Muscle layer of duodenum (tissue), 2 donors: ENCODE measurements around the gene ASCC3.

Experiments used
- H3K27ac ChIP-seq: one replicate; pipeline ENCODE4 v1.7.0; 2013; ENCODE audit warnings: mild to moderate bottlenecking, low read length
- H3K27me3 ChIP-seq: one replicate; pipeline ENCODE4 v1.7.0; 2013; ENCODE audit warnings: low read depth, mild to moderate bottlenecking, control low read depth, low read length
- H3K36me3 ChIP-seq, 2 donors: one replicate each; pipeline ENCODE4 v1.7.0; 2013; ENCODE audit warnings: low read length in 2 of 2, control low read depth in 1 of 2, mild to moderate bottlenecking in 1 of 2; ENCODE audit not compliant: insufficient read depth in 2 of 2, control insufficient read depth in 1 of 2
- H3K4me1 ChIP-seq, 2 donors: one replicate each; pipeline ENCODE4 v1.7.0; 2013; ENCODE audit warnings: low read length in 2 of 2, mild to moderate bottlenecking in 2 of 2, control low read depth in 1 of 2, moderate library complexity in 1 of 2; ENCODE audit not compliant: insufficient read depth in 2 of 2, control insufficient read depth in 1 of 2
- H3K4me3 ChIP-seq, 2 donors: one replicate each; pipeline ENCODE4 v1.7.0; 2013; ENCODE audit warnings: low read length in 2 of 2, low read depth in 1 of 2, mild to moderate bottlenecking in 1 of 2
- H3K9me3 ChIP-seq, 2 donors: one replicate each; pipeline ENCODE4 v1.7.0; 2013; ENCODE audit warnings: low read length in 2 of 2, control low read depth in 1 of 2, mild to moderate bottlenecking in 1 of 2; ENCODE audit not compliant: control insufficient read depth in 1 of 2
- donor health status: healthy.

ASCC3 gene

GRCh38 chr6:100468016-100468622 is 413.0 kb downstream of the ASCC3 start:
- H3K4me1 ChIP-seq, result peaks cover 0 to 18% of the 10 kb centered on the region in 2 donors
- H3K27ac ChIP-seq, result no peak overlapping the region
- no peaks in the 10 kb centered on the region for H3K9me3 ChIP-seq
- H3K27me3 ChIP-seq, result peaks cover 73% of the 10 kb centered on the region
- H3K4me3 ChIP-seq, result no peak overlapping the region
- no peaks in the 10 kb centered on the region for H3K36me3 ChIP-seq

- no peaks in the 10 kb centered on the region for H3K36me3 ChIP-seq
- peaks cover 0 to 18% of the 10 kb centered on the region in 2 donors for H3K4me1 ChIP-seq
- H3K27me3 ChIP-seq, result peaks cover 80% of the 10 kb centered on the region
- no peak overlapping the region for H3K4me3 ChIP-seq
- H3K9me3 ChIP-seq, result no peaks in the 10 kb centered on the region
- no peak overlapping the region for H3K27ac ChIP-seq
These were observed 413.8 kb downstream of the ASCC3 start for GRCh38 chr6:100467129-100468015.

DNA sequence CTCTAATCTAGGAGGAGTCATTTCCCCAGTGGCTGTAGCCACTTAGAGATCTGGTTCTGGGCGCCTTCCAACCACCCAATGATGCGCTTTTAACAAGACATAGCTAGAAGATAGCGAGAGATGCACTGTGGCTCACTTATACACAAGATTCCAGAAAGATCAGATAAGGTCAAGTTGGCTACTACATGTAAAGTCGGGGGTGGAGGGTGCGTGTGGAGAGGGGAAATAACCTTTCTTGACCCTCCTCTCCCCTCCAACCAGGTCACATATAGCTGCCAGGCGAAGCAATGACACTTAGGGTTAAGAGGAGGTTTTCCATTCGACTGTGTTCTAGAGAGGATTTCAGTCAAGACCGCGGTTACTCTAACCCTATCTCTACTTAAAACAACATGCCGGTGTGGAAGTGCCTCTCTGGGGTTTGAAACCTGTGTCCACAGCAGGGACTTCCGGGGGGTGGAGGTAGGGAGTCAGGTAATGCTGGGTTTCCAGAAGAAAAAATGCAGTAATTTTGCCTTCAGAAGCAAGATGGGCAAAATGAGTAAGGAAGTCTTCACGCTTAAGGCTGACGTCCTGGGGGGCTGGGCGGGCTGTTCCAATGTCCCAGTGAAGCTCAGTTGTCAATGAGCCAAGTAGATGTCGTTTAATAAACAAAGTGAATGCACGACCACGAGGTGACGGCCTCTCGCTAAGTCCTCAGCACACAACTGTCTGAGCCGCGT is 414.6 kb downstream of the ASCC3 start:
- Histone ChIP-seq H3K27me3 (peaks cover 87% of the 10 kb centered on the region), H3K4me3 (no peak overlapping the region), H3K27ac (no peak overlapping the region), H3K9me3 (no peaks in the 10 kb centered on the region), H3K4me1 (peaks cover 0 to 18% of the 10 kb centered on the region in 2 donors), H3K36me3 (no peaks in the 10 kb centered on the region)

DNA sequence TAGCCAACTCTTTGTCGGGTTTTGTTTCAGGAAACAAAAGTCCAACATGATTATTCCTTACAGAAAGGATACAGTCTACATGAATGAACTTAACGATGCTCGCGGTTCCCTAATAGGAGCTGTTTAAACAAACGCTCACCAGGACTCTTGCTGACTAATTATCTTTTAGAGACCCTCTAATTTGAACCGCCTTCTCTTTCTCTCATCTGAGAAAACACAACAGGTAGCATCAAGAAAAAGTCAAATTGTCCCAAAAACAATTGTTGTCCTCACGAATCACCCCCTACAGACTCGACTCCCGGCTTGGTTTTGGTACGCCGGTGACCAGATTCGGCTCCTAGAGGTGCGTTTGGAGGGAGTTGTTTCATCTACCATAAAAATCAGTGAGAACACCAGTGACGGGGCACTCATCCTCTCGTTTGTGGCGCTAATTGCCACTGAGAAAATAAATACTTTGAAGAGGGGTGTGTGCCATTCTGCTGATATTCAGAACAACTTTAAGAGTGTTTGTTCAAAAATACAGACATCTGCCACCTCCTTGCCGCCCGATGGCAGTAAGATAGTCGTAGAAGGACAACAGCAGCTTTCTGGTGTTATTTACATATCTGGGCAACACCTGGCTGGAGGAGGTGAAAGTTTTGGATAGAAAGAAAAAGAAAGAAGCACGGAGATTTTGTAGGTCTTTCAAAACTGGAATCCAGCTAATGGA is 415.3 kb downstream of the ASCC3 start:
- Histone ChIP-seq H3K4me3 (no peak overlapping the region), H3K36me3 (no peaks in the 10 kb centered on the region), H3K9me3 (no peaks in the 10 kb centered on the region), H3K4me1 (peaks cover 0 to 18% of the 10 kb centered on the region in 2 donors), H3K27me3 (peaks cover 87% of the 10 kb centered on the region), H3K27ac (no peak overlapping the region)

- Histone ChIP-seq H3K36me3 (no peaks in the 10 kb centered on the region), H3K4me1 (peaks cover 0 to 18% of the 10 kb centered on the region in 2 donors), H3K27ac (no peak within 1 kb of the TSS), H3K9me3 (no peaks in the 10 kb centered on the region), H3K27me3 (peaks cover 90% of the 10 kb centered on the region), H3K4me3 (peak within 1 kb of the TSS in 1 of 2 donors; percentile 53)
These were observed 416.0 kb downstream of the ASCC3 start, which contains the start of gene SIM1 for GRCh38 chr6:100464903-100465700. Gene SIM1, minus strand, starts transcription at chr6:100464921. Its CDS starts 1,453 bp downstream, at chr6:100463468.

GRCh38 chr6:100464162-100464851 is 416.8 kb downstream of the ASCC3 start:
- peaks cover 0 to 18% of the 10 kb centered on the region in 2 donors for H3K4me1 ChIP-seq
- peaks cover 0 to 3% of the 10 kb centered on the region in 2 donors for H3K9me3 ChIP-seq
- peak overlapping the region in 1 of 2 donors; percentile 53 for H3K4me3 ChIP-seq
- H3K27me3 ChIP-seq, result peaks cover 89% of the 10 kb centered on the region
- H3K27ac ChIP-seq, result no peak overlapping the region
- H3K36me3 ChIP-seq, result no peaks in the 10 kb centered on the region

- peaks cover 91% of the 10 kb centered on the region for H3K27me3 ChIP-seq
- no peak overlapping the region for H3K4me3 ChIP-seq
- H3K36me3 ChIP-seq, result no peaks in the 10 kb centered on the region
- peaks cover 0 to 19% of the 10 kb centered on the region in 2 donors for H3K4me1 ChIP-seq
- peaks cover 0 to 3% of the 10 kb centered on the region in 2 donors for H3K9me3 ChIP-seq
- no peak overlapping the region for H3K27ac ChIP-seq
These were observed 417.4 kb downstream of the ASCC3 start for GRCh38 chr6:100463630-100464161.

DNA sequence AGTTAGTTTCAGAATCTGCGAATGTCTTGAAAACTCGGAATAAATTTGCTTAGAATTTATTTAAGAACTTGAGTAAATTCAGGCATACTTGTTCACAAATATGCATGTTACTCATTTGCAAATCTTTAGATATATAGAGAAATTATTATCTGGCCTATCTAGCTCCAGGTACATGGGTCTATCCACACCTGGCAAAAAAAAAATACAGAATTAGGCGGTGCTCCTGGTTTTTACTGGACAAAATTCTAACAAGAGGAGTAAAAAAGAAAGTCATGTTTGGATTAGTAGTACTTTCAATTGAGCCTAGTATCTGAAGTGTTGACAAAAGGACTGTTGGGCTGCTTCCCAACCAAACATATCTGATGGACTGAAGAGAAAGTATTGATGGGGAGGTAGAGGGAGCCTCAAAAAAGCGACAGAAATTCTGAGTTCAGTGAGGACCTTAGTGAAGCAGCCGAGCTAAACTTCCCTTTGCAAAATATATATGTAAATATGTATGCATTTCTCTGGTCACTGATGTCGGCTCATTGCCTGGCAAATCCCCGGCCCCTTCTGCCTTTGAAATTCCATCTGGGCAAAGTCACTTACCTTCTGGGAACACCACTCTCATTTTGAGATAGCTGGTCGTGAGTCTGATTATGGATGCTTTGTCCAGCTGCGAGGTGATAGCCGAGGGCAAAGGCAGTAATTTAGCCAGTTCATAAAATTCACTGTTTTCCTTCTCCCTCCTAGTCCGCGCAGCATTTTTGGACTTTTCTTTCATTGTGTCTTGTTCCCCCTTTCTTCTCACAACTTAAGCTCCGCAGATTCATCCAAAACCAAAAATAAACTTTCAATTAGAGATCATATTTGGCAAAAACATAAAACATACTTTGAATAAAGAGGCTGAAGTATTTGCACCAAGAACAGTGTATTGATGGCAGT is 418.2 kb downstream of the ASCC3 start:
- Histone ChIP-seq H3K4me3 (no peak overlapping the region), H3K27me3 (peaks cover 97% of the 10 kb centered on the region), H3K9me3 (peaks cover 0 to 3% of the 10 kb centered on the region in 2 donors), H3K4me1 (peaks cover 0 to 26% of the 10 kb centered on the region in 2 donors), H3K36me3 (no peaks in the 10 kb centered on the region), H3K27ac (no peak overlapping the region)
